Mucosa of rectum (tissue), 2 donors: Measurements from ENCODE around the gene PROCA1.

Experiments
- H3K27ac ChIP-seq, 2 donors: one replicate each; pipeline ENCODE4 v1.7.0; 2013; ENCODE audit warnings: inconsistent platforms in 2 of 2, low read depth in 2 of 2, low read length in 2 of 2
- H3K27me3 ChIP-seq, 2 donors: one replicate each; pipeline ENCODE4 v1.7.0; 2013; ENCODE audit warnings: low read length in 2 of 2; ENCODE audit not compliant: control insufficient read depth in 2 of 2, insufficient read depth in 2 of 2
- H3K36me3 ChIP-seq, 2 donors: one replicate each; pipeline ENCODE4 v1.7.0; 2013; ENCODE audit warnings: low read length in 2 of 2; ENCODE audit not compliant: control insufficient read depth in 2 of 2, insufficient read depth in 2 of 2
- H3K4me1 ChIP-seq, 2 donors: one replicate each; pipeline ENCODE4 v1.7.0; 2013; ENCODE audit warnings: low read length in 2 of 2, mild to moderate bottlenecking in 1 of 2; ENCODE audit not compliant: control insufficient read depth in 2 of 2, insufficient read depth in 2 of 2
- H3K4me3 ChIP-seq, 2 donors: one replicate each; pipeline ENCODE4 v1.7.0; 2013; ENCODE audit warnings: low read length in 2 of 2
- H3K9ac ChIP-seq, 2 donors: one replicate each; pipeline ENCODE4 v1.7.0; 2013; ENCODE audit warnings: low read length in 2 of 2, low read depth in 1 of 2, mild to moderate bottlenecking in 1 of 2
- H3K9me3 ChIP-seq, 2 donors: one replicate each; pipeline ENCODE4 v1.7.0; 2013; ENCODE audit warnings: low read length in 2 of 2; ENCODE audit not compliant: control insufficient read depth in 2 of 2
- donor health status: healthy.
- donor health status: Normal muscosa, but diverticular disease.

Gene PROCA1

DNA sequence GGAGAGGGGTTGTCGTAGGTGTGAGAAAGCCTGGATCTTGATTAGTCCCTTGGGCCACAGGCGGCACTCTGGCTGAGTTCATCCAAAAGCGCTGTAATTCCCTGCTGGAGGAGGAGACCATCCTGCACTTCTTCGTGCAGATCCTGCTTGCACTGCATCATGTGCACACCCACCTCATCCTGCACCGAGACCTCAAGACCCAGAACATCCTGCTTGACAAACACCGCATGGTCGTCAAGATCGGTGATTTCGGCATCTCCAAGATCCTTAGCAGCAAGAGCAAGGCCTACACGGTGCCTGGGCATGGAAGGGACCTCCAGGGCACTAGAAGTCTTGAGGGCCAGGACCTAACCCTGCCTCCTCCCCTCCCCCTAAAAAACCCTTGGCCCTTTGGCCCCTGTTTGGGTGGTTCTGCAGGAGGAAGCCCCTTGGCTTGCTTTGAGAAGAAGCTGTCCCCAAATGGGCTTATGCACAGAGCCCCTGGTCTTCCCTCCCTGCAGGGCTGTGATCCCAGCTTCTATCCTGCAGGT lies 23.1 kb upstream of the PROCA1 start:
- Histone ChIP-seq H3K4me3 (no peak overlapping the region), H3K4me1 (peaks cover 6 to 8% of the 10 kb centered on the region in 2 donors), H3K27ac (no peak overlapping the region), H3K36me3 (no peaks in the 10 kb centered on the region), H3K9me3 (no peaks in the 10 kb centered on the region), H3K9ac (no peak overlapping the region), H3K27me3 (no peaks in the 10 kb centered on the region)

DNA sequence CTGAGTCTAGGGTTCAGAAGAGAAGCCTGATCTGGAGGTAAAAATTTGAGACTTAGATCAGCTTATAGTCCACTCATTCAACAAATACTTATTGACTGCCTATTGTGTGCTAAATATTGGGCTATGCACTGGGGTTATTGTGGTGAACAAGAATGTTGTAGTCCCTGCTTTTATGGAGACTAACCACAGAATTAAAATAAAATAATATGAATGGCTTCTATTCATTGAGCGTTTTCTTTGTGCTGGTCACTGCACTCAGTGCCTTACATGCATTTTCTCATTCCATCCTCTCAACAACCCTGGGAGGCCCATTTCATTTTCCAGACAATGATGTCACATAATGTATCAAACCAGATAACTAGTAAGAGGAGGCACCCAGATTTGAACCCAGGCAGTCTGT lies 21.7 kb upstream of the PROCA1 start:
- no peak overlapping the region for H3K4me3 ChIP-seq
- H3K27me3 ChIP-seq, result no peaks in the 10 kb centered on the region
- H3K9me3 ChIP-seq, result no peaks in the 10 kb centered on the region
- no peak overlapping the region for H3K27ac ChIP-seq
- H3K4me1 ChIP-seq, result peaks cover 7 to 12% of the 10 kb centered on the region in 2 donors
- H3K9ac ChIP-seq, result no peak overlapping the region
- no peaks in the 10 kb centered on the region for H3K36me3 ChIP-seq

DNA sequence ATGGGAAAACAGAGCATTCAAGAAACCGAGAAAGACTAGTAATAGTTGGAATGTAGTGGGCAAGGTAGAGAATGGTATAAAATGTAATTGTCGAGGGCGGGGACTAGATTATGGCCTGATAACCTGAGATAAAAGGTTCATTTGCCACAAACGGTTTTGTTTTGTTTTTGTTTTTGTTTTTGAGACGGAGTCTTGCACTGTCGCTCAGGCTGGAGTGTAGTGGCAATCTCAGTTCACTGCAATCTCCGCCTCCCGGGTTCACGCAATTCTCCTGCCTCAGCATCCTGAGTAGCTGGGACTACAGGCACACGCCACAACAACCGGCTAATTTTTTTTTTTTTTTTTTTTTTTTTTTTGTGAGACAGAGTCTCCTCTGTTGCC lies 18.3 kb upstream of the PROCA1 start:
- no peaks in the 10 kb centered on the region for H3K9me3 ChIP-seq
- H3K9ac ChIP-seq, result peak overlapping the region in 1 of 2 donors; percentile 59
- peaks cover 25 to 31% of the 10 kb centered on the region in 2 donors for H3K4me1 ChIP-seq
- peak overlapping the region; percentile 55 to 91 for H3K4me3 ChIP-seq
- peak overlapping the region; percentile 99 for H3K27ac ChIP-seq
- peaks cover 0 to 2% of the 10 kb centered on the region in 2 donors for H3K36me3 ChIP-seq
- no peaks in the 10 kb centered on the region for H3K27me3 ChIP-seq

DNA sequence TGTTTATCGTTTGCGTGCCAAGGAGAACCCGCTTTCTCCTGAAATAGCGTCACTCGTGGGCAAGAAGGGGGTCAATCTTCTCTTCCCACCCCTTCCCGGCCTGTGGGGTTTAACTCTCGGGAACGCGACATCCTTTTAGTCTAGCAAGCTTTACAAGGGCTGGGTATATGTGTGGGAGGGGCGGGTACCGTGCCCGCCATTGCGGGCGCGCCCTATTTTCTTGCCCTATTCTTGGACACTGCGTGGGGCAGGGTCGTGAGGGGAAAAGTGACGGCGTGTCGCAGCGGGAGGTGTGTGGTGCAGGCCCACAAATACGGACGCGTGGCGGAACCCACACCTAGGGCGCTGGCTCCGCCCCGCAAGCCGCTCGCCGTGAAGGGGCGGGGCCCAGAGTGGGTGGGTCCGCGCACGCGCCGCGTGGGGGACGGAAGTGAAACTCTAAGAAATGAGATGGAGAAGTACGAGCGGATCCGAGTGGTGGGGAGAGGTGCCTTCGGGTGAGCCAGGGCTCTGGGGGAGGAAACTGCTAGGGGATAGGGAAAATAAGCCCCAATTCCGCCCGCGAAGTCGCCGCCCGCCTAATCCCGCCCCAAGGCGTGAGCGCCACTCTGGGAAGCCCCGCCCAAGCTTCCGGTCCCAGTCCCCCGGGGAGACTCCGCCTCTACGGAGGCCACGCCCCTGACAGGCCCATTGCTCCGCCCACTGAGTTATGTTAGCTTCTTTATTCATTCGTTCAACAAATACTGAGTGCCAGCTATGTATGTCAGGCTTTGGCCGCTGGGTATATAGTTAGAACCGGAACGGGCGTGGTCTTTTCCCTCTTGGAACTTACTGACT lies 16.9 kb upstream of the PROCA1 start, which contains the start of gene NEK8:
Gene NEK8 (plus strand): TSS at position 425 of the 837 bp plus-strand sequence. CDS start 26 bp downstream, at position 451.
- Histone ChIP-seq H3K9me3 (no peaks in the 10 kb centered on the region), H3K4me3 (peak within 1 kb of the TSS; percentile 91), H3K4me1 (peaks cover 33 to 39% of the 10 kb centered on the region in 2 donors), H3K27me3 (no peaks in the 10 kb centered on the region), H3K27ac (peak within 1 kb of the TSS; percentile 99), H3K9ac (peak within 1 kb of the TSS; percentile 96 to 99), H3K36me3 (peaks cover 10 to 16% of the 10 kb centered on the region in 2 donors)

DNA sequence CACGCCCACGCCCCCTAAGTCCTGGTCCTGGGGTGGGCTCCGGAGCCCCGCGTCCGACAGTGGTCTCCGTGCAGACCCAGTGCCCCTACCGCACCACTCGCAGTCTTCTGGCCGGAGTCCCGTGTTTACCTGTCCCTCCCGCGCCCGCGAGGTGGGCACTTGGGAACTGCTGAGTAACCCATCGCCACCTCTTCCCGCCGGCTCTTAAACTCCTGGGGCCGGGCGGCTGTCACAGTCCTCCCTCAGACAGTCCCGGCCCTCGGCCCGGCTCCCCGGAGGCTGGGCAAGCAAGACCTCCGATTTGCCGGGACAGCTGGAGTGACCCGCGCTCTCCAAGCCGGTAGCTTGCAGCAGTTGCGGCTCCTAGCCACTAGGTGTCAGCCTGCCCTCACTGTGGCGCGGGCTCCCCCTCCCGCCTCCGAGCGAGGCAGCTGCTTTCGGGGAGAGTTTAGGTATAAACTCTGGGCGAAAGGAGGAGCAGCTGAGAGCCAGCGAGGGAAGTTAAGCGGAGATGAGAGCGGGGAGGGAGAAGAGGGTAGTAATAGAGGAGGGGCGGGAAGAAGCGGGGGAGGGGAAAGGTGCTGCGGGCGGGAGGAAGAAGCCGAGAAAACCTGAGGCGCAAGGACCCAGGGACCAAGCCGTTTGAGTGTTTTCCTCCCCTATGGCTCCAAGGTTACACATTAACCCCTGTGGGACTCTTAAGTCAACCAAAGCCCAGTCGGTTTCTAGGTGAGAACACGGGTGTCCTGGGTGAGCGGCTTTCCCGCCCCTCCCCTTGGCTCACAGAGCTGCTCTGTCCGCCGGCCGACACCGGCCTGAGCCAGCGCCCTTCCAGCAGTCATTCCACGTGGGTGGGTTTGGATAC lies 15.2 kb upstream of the PROCA1 start:
- peaks cover 24 to 31% of the 10 kb centered on the region in 2 donors for H3K36me3 ChIP-seq
- no peaks in the 10 kb centered on the region for H3K27me3 ChIP-seq
- H3K9ac ChIP-seq, result peak overlapping the region; percentile 96 to 99
- H3K4me3 ChIP-seq, result peak overlapping the region; percentile 82 to 91
- H3K4me1 ChIP-seq, result peaks cover 39 to 47% of the 10 kb centered on the region in 2 donors
- H3K9me3 ChIP-seq, result no peaks in the 10 kb centered on the region
- peak overlapping the region; percentile 99 for H3K27ac ChIP-seq

DNA sequence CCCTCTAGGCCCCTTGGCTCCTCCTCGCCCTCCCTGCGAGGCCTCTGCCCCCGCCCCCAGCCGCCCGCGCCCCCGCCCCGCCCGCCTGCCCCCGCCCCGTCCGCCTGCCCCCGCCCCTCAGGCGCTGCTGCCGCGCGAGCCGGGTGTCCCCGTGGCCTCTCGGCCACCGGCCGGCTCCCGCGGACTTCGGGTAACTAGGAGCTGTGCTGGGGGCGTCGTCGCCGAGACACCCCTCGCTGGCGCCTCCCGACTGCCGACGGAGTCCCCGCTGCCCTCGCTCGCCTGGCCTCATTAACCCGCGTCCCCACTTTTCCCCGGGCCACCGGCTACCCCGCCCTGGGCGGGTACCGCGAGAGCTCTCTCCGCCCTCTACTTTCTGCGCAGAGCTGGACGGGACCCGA lies 14.5 kb upstream of the PROCA1 start, which contains the start of gene TLCD1:
Gene TLCD1 (minus strand): TSS at position 8 of the 401 bp plus-strand sequence. CDS start 136 bp downstream, outside the sequence.
- H3K9ac ChIP-seq, result peak within 1 kb of the TSS; percentile 96 to 99
- peaks cover 46 to 54% of the 10 kb centered on the region in 2 donors for H3K4me1 ChIP-seq

DNA sequence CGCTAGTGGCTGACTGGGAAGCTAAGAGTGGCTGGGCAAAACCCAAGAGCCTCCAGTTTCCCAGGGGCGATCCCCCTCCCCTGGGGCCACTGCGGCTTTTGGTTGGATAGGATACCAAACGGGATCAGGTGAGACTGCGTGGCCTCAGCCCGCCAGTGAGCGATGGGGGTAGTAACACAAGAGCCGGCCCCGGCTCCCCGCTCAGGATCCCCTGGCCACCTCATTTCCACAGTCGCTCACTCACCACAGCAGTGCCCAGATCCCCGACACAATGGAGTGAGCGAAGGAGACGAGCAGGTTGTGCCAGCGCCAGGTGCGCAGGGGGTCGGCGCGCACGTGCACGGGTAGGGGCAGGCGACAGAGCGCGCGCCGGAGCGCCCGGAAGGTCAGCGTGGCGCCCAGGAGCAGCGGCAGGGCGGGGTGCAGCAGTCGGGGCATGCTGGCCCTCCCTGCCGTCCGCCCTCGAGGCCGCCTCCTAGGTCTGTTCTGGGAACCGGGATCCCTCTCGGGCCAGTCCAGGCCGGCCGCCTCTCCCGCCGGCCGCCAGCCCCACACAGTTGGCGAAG lies 14.1 kb upstream of the PROCA1 start:
- H3K36me3 ChIP-seq, result peaks cover 24 to 37% of the 10 kb centered on the region in 2 donors
- H3K4me3 ChIP-seq, result peak overlapping the region; percentile 74 to 75
- H3K27ac ChIP-seq, result peak overlapping the region; percentile 99
- H3K4me1 ChIP-seq, result peaks cover 51 to 58% of the 10 kb centered on the region in 2 donors
- H3K9me3 ChIP-seq, result no peaks in the 10 kb centered on the region
- H3K27me3 ChIP-seq, result no peaks in the 10 kb centered on the region
- peak overlapping the region; percentile 68 to 83 for H3K9ac ChIP-seq

More for the DNA sequence above, 14.5 kb upstream of the PROCA1 start, which contains the start of gene TLCD1:
- Histone ChIP-seq H3K9me3 (no peaks in the 10 kb centered on the region), H3K4me3 (peak within 1 kb of the TSS; percentile 82 to 91), H3K27me3 (no peaks in the 10 kb centered on the region), H3K36me3 (peaks cover 24 to 33% of the 10 kb centered on the region in 2 donors), H3K27ac (peak within 1 kb of the TSS; percentile 99)

DNA sequence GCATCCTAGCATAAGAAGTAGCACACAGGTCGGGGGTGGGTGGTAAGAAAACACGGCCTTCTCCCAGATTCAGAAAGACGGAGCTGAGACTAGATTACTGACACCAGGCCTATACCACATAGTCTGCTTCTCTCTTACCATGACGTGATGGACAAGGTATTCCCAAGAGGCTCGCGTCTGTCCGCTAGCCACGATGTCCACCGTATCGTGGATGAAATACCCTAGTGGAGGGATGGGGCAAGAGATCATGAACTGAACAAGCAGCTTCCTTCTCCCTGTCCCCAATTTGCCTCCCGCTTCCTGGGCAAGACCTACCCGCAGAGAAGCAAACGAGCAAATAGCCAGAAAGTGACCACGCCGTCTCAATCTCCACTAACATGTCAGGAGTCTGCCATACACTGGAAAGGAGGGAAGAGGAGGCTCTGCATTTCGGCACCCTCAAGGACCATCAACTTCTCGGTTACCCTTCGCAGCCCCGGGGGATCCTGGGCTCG lies 13.5 kb upstream of the PROCA1 start:
- Histone ChIP-seq H3K9ac (peak overlapping the region; percentile 68 to 83), H3K9me3 (no peaks in the 10 kb centered on the region), H3K4me1 (peaks cover 53 to 64% of the 10 kb centered on the region in 2 donors), H3K27me3 (no peaks in the 10 kb centered on the region), H3K4me3 (peak overlapping the region; percentile 74 to 75), H3K27ac (peak overlapping the region; percentile 99), H3K36me3 (peaks cover 24 to 37% of the 10 kb centered on the region in 2 donors)

DNA sequence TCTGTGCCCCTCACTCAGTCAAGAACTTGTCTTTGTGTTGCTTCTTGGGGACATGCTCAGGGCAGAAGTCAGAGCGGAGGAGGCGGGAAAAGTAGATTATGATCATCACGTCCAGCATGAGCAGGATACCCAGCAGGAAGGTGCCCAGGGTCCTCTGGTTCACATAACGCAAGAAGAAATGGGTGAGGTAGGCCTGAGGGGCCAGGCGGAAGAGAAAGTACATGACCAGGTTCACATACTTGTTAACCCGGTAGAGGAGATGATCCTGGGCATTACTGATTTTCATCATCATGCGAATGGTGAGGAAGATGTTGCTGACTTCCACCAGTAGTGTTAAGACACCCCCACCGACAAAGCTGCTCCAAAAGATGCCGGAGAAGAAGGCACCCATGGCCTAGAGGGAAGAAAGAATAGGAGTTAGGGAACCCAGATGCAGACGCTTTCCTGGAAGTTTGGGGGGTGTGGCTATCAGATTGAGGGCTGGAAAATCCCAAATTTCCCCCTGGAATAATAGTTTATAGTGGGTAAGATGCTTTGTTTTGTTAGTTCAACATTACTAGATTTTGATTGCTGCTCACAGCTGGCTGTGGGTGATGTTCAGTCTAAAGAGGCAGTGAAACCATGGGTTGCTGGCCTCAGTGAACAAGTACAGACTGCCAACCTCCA lies 12.9 kb upstream of the PROCA1 start:
- Histone ChIP-seq H3K4me3 (peak overlapping the region; percentile 74 to 75), H3K36me3 (peaks cover 24 to 37% of the 10 kb centered on the region in 2 donors), H3K27me3 (no peaks in the 10 kb centered on the region), H3K9ac (peak overlapping the region; percentile 68 to 83), H3K27ac (peak overlapping the region; percentile 99), H3K4me1 (peaks cover 53 to 63% of the 10 kb centered on the region in 2 donors), H3K9me3 (no peaks in the 10 kb centered on the region)
